Measurements from ENCODE around the gene ERP27. TPM values are rescaled to one million over a fixed set of nuclear protein-coding genes. Genes with fewer than 3 reads are reported as not detected.

ERP27 gene
- total and polyA plus RNA-seq, 2 donors from 2014 or later, result 11.0 to 35.3 TPM

GRCh38 chr12:14884458-14884878, 53.9 kb downstream of the ERP27 start:
- peak overlapping the region in 2 of 3 donors; percentile 67 to 79 for H3K9ac ChIP-seq (ENCODE audit: low read length in 3 of 3)

GRCh38 chr12:14883686-14884085, 54.7 kb downstream of the ERP27 start:
- TF ChIP-seq CTCF (IDR thresholded peaks at IDR 0.05; ENCODE audit: borderline replicate concordance, extremely low read depth, insufficient read depth), result no peak
- H3K36me3 ChIP-seq (ENCODE audit: control insufficient read depth in 2 of 3, insufficient read depth in 3 of 3, low read length in 3 of 3), result no peaks in the 10 kb centered on the region
- no peaks in the 10 kb centered on the region for H3K9me3 ChIP-seq (ENCODE audit: control insufficient read depth in 2 of 3, insufficient read depth in 1 of 3, low read length in 3 of 3)
- peak overlapping the region in 2 of 3 donors; percentile 23 to 40 for H3K4me3 ChIP-seq (ENCODE audit: low read length in 3 of 3)
- peak overlapping the region; percentile 16 to 51 for H3K27ac ChIP-seq (ENCODE audit: low read depth in 2 of 2, low read length in 2 of 2)
- no peak for FAIRE-seq
- H3K4me1 ChIP-seq (ENCODE audit: control insufficient read depth in 2 of 3, insufficient read depth in 2 of 3, low read depth in 1 of 3, low read length in 3 of 3), result peaks cover 0 to 11% (median 0%) of the 10 kb centered on the region in 3 donors
- H3K27me3 ChIP-seq (ENCODE audit: control insufficient read depth, insufficient read depth, low read length), result no peaks in the 10 kb centered on the region
- intact Hi-C loops (cut with DNase I), result no loop called here
- no peak overlapping the region for H3K9ac ChIP-seq (ENCODE audit: low read length in 3 of 3)
- peak in 2 of 5 donors; percentile 53 to 76 for DNase-seq

More at GRCh38 chr12:14884458-14884878, 53.9 kb downstream of the ERP27 start:
- H3K4me3 ChIP-seq (ENCODE audit: low read length in 3 of 3), result peak overlapping the region in 2 of 3 donors; percentile 67 to 88
- H3K36me3 ChIP-seq (ENCODE audit: control insufficient read depth in 2 of 3, insufficient read depth in 3 of 3, low read length in 3 of 3), result no peaks in the 10 kb centered on the region
- FAIRE-seq (no peak), DNase-seq (peak in 4 of 5 donors; percentile 28 to 88 (median 70))
- no peaks in the 10 kb centered on the region for H3K27me3 ChIP-seq (ENCODE audit: control insufficient read depth, insufficient read depth, low read length)
- peak overlapping the region; percentile 73 to 88 for H3K27ac ChIP-seq (ENCODE audit: low read depth in 2 of 2, low read length in 2 of 2)
- H3K9me3 ChIP-seq (ENCODE audit: control insufficient read depth in 2 of 3, insufficient read depth in 1 of 3, low read length in 3 of 3), result no peaks in the 10 kb centered on the region
- intact Hi-C loops (cut with DNase I), result no loop called here
- peaks cover 0 to 11% (median 0%) of the 10 kb centered on the region in 3 donors for H3K4me1 ChIP-seq (ENCODE audit: control insufficient read depth in 2 of 3, insufficient read depth in 2 of 3, low read depth in 1 of 3, low read length in 3 of 3)
- no peak for TF ChIP-seq CTCF (IDR thresholded peaks at IDR 0.05; ENCODE audit: borderline replicate concordance, extremely low read depth, insufficient read depth)

DNA sequence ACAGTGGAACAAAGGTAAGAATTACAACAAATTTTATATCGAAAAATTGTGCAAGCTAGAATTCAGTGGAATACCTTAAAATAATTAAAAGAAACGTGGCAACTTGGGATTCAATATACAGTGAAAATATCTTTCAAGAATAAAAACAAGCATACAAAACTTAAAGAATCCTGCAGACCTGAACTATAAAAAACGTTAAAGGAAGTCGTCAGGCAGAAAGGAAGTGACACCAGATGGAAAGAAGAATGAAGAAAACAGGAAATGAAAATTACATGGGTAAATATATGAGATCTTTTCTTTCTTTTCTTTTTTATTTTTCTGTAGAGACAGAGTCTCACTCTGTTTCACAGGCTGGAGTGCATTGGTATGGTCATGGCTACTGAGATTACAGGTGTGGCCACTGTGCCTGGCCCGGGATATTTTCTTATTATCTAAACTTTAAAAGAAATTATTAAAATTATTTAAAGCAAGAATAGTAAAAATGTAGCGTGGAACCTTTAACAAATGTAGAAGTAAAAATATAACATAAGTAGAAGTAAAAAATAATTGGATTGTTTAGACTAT, 57.4 kb downstream of the ERP27 start:
- no peaks in the 10 kb centered on the region for H3K9me3 ChIP-seq (ENCODE audit: control insufficient read depth in 2 of 3, insufficient read depth in 1 of 3, low read length in 3 of 3)
- H3K4me3 ChIP-seq (ENCODE audit: low read length in 3 of 3), result no peak overlapping the region
- DNase-seq, result no peak
- peaks cover 0 to 5% (median 0%) of the 10 kb centered on the region in 3 donors for H3K4me1 ChIP-seq (ENCODE audit: control insufficient read depth in 2 of 3, insufficient read depth in 2 of 3, low read depth in 1 of 3, low read length in 3 of 3)
- no peak overlapping the region for H3K9ac ChIP-seq (ENCODE audit: low read length in 3 of 3)
- intact Hi-C loops (cut with DNase I), result no loop called here
- no peaks in the 10 kb centered on the region for H3K36me3 ChIP-seq (ENCODE audit: control insufficient read depth in 2 of 3, insufficient read depth in 3 of 3, low read length in 3 of 3)
- no peak overlapping the region for H3K27ac ChIP-seq (ENCODE audit: low read depth in 2 of 2, low read length in 2 of 2)
- no peaks in the 10 kb centered on the region for H3K27me3 ChIP-seq (ENCODE audit: control insufficient read depth, insufficient read depth, low read length)
- no peak for FAIRE-seq
- no peak for TF ChIP-seq CTCF (IDR thresholded peaks at IDR 0.05; ENCODE audit: borderline replicate concordance, extremely low read depth, insufficient read depth)
